Heart left ventricle (tissue), 13 donors: Measurements from ENCODE around the gene ANO2.

Source experiments
- CTCF ChIP-seq, 12 donors: fragments of 200-600 bp; sonication (generic) in 4 of 12; IDR thresholded peaks; one replicate each; pipeline versions ENCODE4 v1.5.0 to v1.8.0; 2018 to 2022; ENCODE audit warnings: antibody characterized with exemption in 12 of 12, mild to moderate bottlenecking in 5 of 12
- POLR2A ChIP-seq, 2 donors: fragments of 450-650 bp; IDR thresholded peaks; one replicate each; pipeline ENCODE4 v1.6.1; 2017; ENCODE audit warnings: antibody characterized with exemption in 2 of 2, mild to moderate bottlenecking in 2 of 2, moderate library complexity in 2 of 2
- donor health status: ischemic (EF 13 %, LVEDD 7.1; RV severe dilation, severe dysfunction).
- donor health status: DM: no; HTN: yes; CAD: no.
- donor health status: DM: no; HTN: no; CAD: no.
- donor health status: ischemic (EF 25% LVEDD 6.9; RV normal size, moderate dysfunction).
- donor health status: ischemic (EF 25% LVEDD 5.7; RV mildly dilated, moderate dysfunction).
- donor health status: ischemic (EF 35%, LVEDD 5.7; RV mildly dilated, moderate dysfunction).
- donor health status: nonischemic (EF 11% LVEDD 7.7; RV severe dilation, severe dysfunction).
- donor health status: DM: yes; HTN: yes; CAD: no.
- donor health status: PGD.
- donor health status: ischemic (EF 29% LVEDD 5.4; RV normal size, mild dysfunction).
- donor health status: nonischemic (EF 23%, LVEDD 6.1; RV moderate dilation, normal function).

- TF ChIP-seq CTCF (IDR thresholded peaks at IDR 0.05) (no peak), POLR2A (IDR thresholded peaks at IDR 0.05) (no peak)
Measured at GRCh38 chr12:5915511-5915910, 29.5 kb downstream of the ANO2 start.
